ENCODE data around the gene KCNH4.

DNA sequence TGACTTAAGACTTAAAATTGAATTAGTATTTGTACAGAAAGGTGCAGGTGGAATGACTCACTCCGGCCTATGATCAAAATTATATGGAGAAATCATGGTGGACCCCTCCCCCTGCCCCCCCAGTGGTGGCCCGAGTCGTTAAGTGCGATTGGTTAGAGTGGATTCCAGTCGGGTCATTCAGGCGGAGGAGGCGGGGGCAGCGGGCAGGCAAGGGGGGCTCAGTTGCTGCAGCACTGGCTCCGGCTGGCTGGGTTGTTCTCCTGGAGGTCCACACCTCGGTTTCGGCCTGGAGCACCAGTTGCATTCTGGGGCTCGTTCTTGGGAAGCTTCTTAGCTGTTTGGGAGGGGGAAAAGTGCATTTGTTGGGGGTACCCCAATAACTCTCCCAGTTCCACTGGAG lies 55.4 kb downstream of the KCNH4 start:
- TF ChIP-seq, protein P1, sequence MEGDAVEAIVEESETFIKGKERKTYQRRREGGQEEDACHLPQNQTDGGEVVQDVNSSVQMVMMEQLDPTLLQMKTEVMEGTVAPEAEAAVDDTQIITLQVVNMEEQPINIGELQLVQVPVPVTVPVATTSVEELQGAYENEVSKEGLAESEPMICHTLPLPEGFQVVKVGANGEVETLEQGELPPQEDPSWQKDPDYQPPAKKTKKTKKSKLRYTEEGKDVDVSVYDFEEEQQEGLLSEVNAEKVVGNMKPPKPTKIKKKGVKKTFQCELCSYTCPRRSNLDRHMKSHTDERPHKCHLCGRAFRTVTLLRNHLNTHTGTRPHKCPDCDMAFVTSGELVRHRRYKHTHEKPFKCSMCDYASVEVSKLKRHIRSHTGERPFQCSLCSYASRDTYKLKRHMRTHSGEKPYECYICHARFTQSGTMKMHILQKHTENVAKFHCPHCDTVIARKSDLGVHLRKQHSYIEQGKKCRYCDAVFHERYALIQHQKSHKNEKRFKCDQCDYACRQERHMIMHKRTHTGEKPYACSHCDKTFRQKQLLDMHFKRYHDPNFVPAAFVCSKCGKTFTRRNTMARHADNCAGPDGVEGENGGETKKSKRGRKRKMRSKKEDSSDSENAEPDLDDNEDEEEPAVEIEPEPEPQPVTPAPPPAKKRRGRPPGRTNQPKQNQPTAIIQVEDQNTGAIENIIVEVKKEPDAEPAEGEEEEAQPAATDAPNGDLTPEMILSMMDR (conservative IDR thresholded peaks at IDR 0.05; ENCODE audit: low read length): no peak
- no peak for TF ChIP-seq EZH2phosphoT487 (IDR thresholded peaks at IDR 0.05; ENCODE audit: borderline replicate concordance, low read depth, low read length)

Measured in OCI-LY7 (cell line).